Keratinocyte (primary cell): Measurements from ENCODE around the gene SERGEF.

ENCODE experiments used
- CTCF ChIP-seq, 3 experiments: IDR thresholded peaks in 1 of 3; conservative IDR thresholded peaks in 1 of 3; optimal IDR thresholded peaks in 1 of 3; 2 replicates in 2 of 3; 3 replicates in 1 of 3; pipeline versions ENCODE3 to v1.5.1; 2011; ENCODE audit warnings: low read length in 3 of 3, mild to moderate bottlenecking in 3 of 3, moderate library complexity in 2 of 3, control low read depth in 1 of 3, inconsistent platforms in 1 of 3; ENCODE audit not compliant: insufficient read depth in 2 of 3; ENCODE audit errors: extremely low read depth in 1 of 3
- EZH2 ChIP-seq: IDR thresholded peaks from one replicate; pipeline ENCODE4 v1.6.1; 2012; ENCODE audit warnings: inconsistent platforms, mild to moderate bottlenecking, low read length, moderate library complexity

GRCh38 chr11:17983569-17983968 is 29.3 kb downstream of the SERGEF start:
- no peak for TF ChIP-seq CTCF (optimal IDR thresholded peaks at IDR 0.05 in 1 of 3, IDR thresholded peaks at IDR 0.05 in 1 of 3, conservative IDR thresholded peaks at IDR 0.05 in 1 of 3; ENCODE audit: extremely low read depth in 1 of 3, insufficient read depth in 2 of 3, low read length in 3 of 3)
- TF ChIP-seq EZH2, result no peak
